Left lung (tissue), 10 donors: ENCODE data around the gene UBAC1. TPM values are rescaled to one million over a fixed set of nuclear protein-coding genes. Genes with fewer than 3 reads are reported as not detected.

Source experiments
- ATAC-seq: fragments of 200-7000 bp; cut with Tn5 transposase; one replicate; pipeline ENCODE4 v1.9.1; 2020; ENCODE audit warnings: moderate library complexity
- DNase-seq, 4 donors: peaks; one replicate each; pipeline ENCODE4 v3.0.0-alpha.2; 2013 to 2020
- H3K27ac ChIP-seq, 2 donors: fragments of 200-600 bp; sonication (generic) in 1 of 2; one replicate each; pipeline versions ENCODE4 v1.5.0 to v1.8.0; 2020 to 2021
- H3K27me3 ChIP-seq, 2 donors: fragments of 200-600 bp; sonication (generic) in 1 of 2; one replicate each; pipeline versions ENCODE4 v1.5.0 to v1.8.0; 2020 to 2021
- H3K36me3 ChIP-seq, 2 donors: fragments of 200-600 bp; sonication (generic) in 1 of 2; one replicate each; pipeline versions ENCODE4 v1.5.0 to v1.8.0; 2020 to 2021
- H3K4me1 ChIP-seq, 2 donors: fragments of 200-600 bp; one replicate each; pipeline ENCODE4 v1.8.0; 2021
- H3K4me3 ChIP-seq, 2 donors: fragments of 200-600 bp; sonication (generic) in 1 of 2; one replicate each; pipeline versions ENCODE4 v1.5.0 to v1.8.0; 2020 to 2021; ENCODE audit warnings: mild to moderate bottlenecking in 1 of 2
- H3K9me3 ChIP-seq, 2 donors: fragments of 200-600 bp; sonication (generic) in 1 of 2; one replicate each; pipeline versions ENCODE4 v1.5.0 to v1.8.0; 2020 to 2021
- CTCF ChIP-seq, 2 donors: fragments of 200-600 bp; sonication (generic) in 1 of 2; IDR thresholded peaks; one replicate each; pipeline versions ENCODE4 v1.5.0 to v1.8.0; 2021; ENCODE audit warnings: antibody characterized with exemption in 2 of 2
- intact Hi-C, 2 donors: fragments of 100-400 bp; cut with DNase I; formaldehyde crosslinking; loops; one replicate each; pipeline versions ENCODE4 v1.11.2 to v1.14.2; 2022
- polyA plus RNA-seq, 6 donors: library from polyadenylated mRNA; unstranded; fragments of 120-200 nt; gene quantifications; one replicate each; pipeline ENCODE4 v1.2.1, GENCODE V29; 2013; ENCODE audit not compliant: insufficient read length in 6 of 6
- total RNA-seq, 2 donors: library from RNA; stranded (reverse); fragmentation: NEBNext Ultra II Directional; extraction: Animal tissue kit (Norgen Biotek cat#: 25700); gene quantifications; one replicate each; pipeline ENCODE4 v1.2.1, GENCODE V29; 2021
- donor health status: DM: no; HTN: yes; CAD: no.
- donor health status: DM: no; HTN: no; CAD: no.

UBAC1 gene
- total and polyA plus RNA-seq, 8 donors = 28.5 to 40.2 (median 33.5) TPM

GRCh38 chr9:135928074-135928730, 33.0 kb downstream of the UBAC1 start:
- ATAC-seq (no peak), DNase-seq (peak in 1 of 4 donors; percentile 66)
- Histone ChIP-seq H3K4me3 (no peak overlapping the region), H3K9me3 (no peaks in the 10 kb centered on the region), H3K27me3 (no peaks in the 10 kb centered on the region), H3K4me1 (peaks cover 0 to 15% of the 10 kb centered on the region in 2 donors), H3K36me3 (peaks cover 0 to 55% of the 10 kb centered on the region in 2 donors), H3K27ac (no peak overlapping the region)
- no peak for TF ChIP-seq CTCF (IDR thresholded peaks at IDR 0.05)
- intact Hi-C loops = no loop called here

- peak overlapping the region in 1 of 2 donors; percentile 34 for H3K27ac ChIP-seq
- ATAC-seq (no peak), DNase-seq (peak in 1 of 4 donors; percentile 74)
- intact Hi-C loops = no loop called here
- H3K4me1 ChIP-seq = peaks cover 0 to 15% of the 10 kb centered on the region in 2 donors
- H3K27me3 ChIP-seq = no peaks in the 10 kb centered on the region
- H3K9me3 ChIP-seq = no peaks in the 10 kb centered on the region
- no peak for TF ChIP-seq CTCF (IDR thresholded peaks at IDR 0.05)
- peaks cover 0 to 47% of the 10 kb centered on the region in 2 donors for H3K36me3 ChIP-seq
- H3K4me3 ChIP-seq = no peak overlapping the region
These were observed 33.8 kb downstream of the UBAC1 start for GRCh38 chr9:135927195-135928013.

GRCh38 chr9:135926402-135927194, 34.6 kb downstream of the UBAC1 start:
- H3K4me3 ChIP-seq = no peak overlapping the region
- intact Hi-C loops = no loop called here
- peaks cover 0 to 41% of the 10 kb centered on the region in 2 donors for H3K36me3 ChIP-seq
- H3K27ac ChIP-seq = peak overlapping the region in 1 of 2 donors; percentile 34
- no peaks in the 10 kb centered on the region for H3K9me3 ChIP-seq
- no peaks in the 10 kb centered on the region for H3K27me3 ChIP-seq
- ATAC-seq (peak; percentile 92), DNase-seq (peak in 2 of 4 donors; percentile 82 to 90)
- TF ChIP-seq CTCF (IDR thresholded peaks at IDR 0.05) = no peak
- peaks cover 0 to 15% of the 10 kb centered on the region in 2 donors for H3K4me1 ChIP-seq

GRCh38 chr9:135925496-135926133, 35.6 kb downstream of the UBAC1 start:
- no peaks in the 10 kb centered on the region for H3K27me3 ChIP-seq
- intact Hi-C loops = no loop called here
- DNase-seq (peak in 1 of 4 donors; percentile 53), ATAC-seq (no peak)
- H3K27ac ChIP-seq = no peak overlapping the region
- H3K4me1 ChIP-seq = peaks cover 0 to 15% of the 10 kb centered on the region in 2 donors
- H3K4me3 ChIP-seq = no peak overlapping the region
- H3K9me3 ChIP-seq = no peaks in the 10 kb centered on the region
- peaks cover 0 to 31% of the 10 kb centered on the region in 2 donors for H3K36me3 ChIP-seq
- no peak for TF ChIP-seq CTCF (IDR thresholded peaks at IDR 0.05)
